K562 (cell line): ENCODE measurements around the gene YTHDF1.
A peak's percentile ranks its signal among the peaks of the same experiment; 100 is the strongest.

ENCODE experiments used
- BHLHE40 ChIP-seq: IDR thresholded peaks from 2 replicates; pipeline ENCODE4 v1.6.1; 2011; ENCODE audit warnings: low read length, improper control_type of control experiment
- BRCA1 ChIP-seq, 2 experiments: fragments of 450-650 bp in 1 of 2; sonication (generic) in 1 of 2; formaldehyde crosslinking in 1 of 2; IDR thresholded peaks; 2 replicates each; pipeline versions ENCODE4 v1.5.0 to v1.6.1; 2017 to 2020; ENCODE audit warnings: mild to moderate bottlenecking in 1 of 2, missing genetic modification reagents in 1 of 2
- CTCF ChIP-seq, 3 experiments: IDR thresholded peaks in 2 of 3; conservative IDR thresholded peaks in 1 of 3; 2 replicates each; pipeline ENCODE4 v1.5.1; 2011 to 2012; ENCODE audit warnings: low read length in 3 of 3, mild to moderate bottlenecking in 3 of 3, control low read depth in 2 of 3, improper control_type of control experiment in 1 of 3, inconsistent platforms in 1 of 3, low read depth in 1 of 3, mixed read lengths in 1 of 3, moderate library complexity in 1 of 3; ENCODE audit not compliant: insufficient read depth in 2 of 3
- NUFIP1 ChIP-seq: fragments of 450-650 bp; IDR thresholded peaks from 2 replicates; pipeline ENCODE4 v1.6.1; 2018; ENCODE audit not compliant: partially characterized antibody

DNA sequence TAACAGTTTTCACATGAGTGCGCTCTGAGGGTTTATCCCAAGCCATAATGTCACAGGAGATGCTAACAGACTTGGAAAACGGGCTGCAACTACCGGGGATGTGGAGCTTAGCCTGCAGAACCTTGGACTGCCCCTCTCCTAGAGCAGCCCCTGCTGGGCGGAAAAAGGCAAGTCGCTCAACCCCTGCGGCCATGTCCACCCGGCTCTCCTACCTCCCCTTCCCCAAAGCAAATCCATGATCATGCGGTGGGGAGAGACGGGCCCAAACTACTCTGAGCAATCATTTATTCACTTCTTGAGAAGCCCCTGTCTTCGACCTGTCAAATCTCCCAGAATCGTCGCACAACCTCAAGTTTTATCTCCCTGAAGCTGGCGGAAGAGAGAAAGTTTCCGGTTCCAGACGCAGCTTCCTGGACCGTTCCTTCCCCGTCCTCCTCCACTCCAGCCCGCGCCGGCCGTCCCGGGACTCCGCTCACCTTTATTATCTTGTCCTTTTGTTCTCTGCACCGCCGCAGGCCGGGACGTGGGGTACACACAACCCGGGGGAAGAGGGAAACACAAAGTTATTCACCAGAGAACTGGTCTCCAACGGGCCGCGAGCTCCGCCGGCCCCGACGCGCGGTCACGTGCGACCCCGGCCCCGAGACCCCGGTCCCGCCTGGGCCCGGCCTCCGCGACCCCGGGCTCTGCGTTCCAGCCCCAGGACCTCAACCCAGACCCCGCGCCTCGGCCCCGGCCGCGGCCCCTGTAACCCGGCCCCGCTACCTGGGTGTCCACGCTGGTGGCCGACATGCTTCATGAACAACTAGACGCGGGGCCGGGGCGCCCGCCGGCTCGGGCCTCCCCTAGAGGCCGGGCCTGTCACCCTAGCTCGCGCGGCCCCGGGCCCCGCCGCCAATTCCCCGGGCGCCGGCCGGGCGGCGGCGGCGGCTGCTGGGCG is 560 bp downstream of the YTHDF1 start:
- no peak for TF ChIP-seq BRCA1 (IDR thresholded peaks at IDR 0.05)
- no peak for TF ChIP-seq BRCA1 (CRISPR knock-in tag; IDR thresholded peaks at IDR 0.05)
- TF ChIP-seq BHLHE40 = peak; percentile 56
- peak; percentile 60 to 77 (median 68) for TF ChIP-seq CTCF (IDR thresholded peaks at IDR 0.05 in 2 of 3, conservative IDR thresholded peaks at IDR 0.05 in 1 of 3; ENCODE audit: insufficient read depth in 2 of 3, low read depth in 1 of 3, low read length in 3 of 3)
- no peak for TF ChIP-seq NUFIP1
